BJ (cell line): ENCODE results near the gene OTUD3. TPM values are rescaled to one million over a fixed set of nuclear protein-coding genes. Genes with fewer than 3 reads are reported as not detected.

Source experiments
- CTCF ChIA-PET: fragments of 350-600 bp; formaldehyde crosslinking; extraction: SDS; loops from one replicate; lab custom pipeline; 2021; ENCODE audit warnings: antibody characterized with exemption, inconsistent platforms; lab: Yijun Ruan, JAX
- POLR2A ChIA-PET: fragments of 300-600 bp; sonication (Branson Sonifier 250); formaldehyde crosslinking; extraction: SDS; loops from one replicate; lab custom pipeline; 2021; ENCODE audit warnings: antibody characterized with exemption; lab: Charles Lee
- DNase-seq: peaks from one replicate; pipeline ENCODE4 v3.0.0-alpha.2; 2011; ENCODE audit warnings: low read depth
- H3K27me3 ChIP-seq: 2 replicates; pipeline ENCODE4 v1.6.0; 2011; ENCODE audit warnings: low read length; ENCODE audit not compliant: control insufficient read depth, insufficient read depth
- H3K36me3 ChIP-seq: 2 replicates; pipeline ENCODE4 v1.5.1; 2011; ENCODE audit warnings: low read length; ENCODE audit not compliant: control insufficient read depth, insufficient read depth
- H3K4me3 ChIP-seq: 2 replicates; pipeline ENCODE4 v1.5.1; 2011; ENCODE audit warnings: low read depth, mild to moderate bottlenecking, control low read depth, low read length
- polyA plus RNA-seq: library from polyadenylated mRNA; depleted of rRNA; stranded (reverse); fragments of >200 nt; gene quantifications from 2 replicates; pipeline ENCODE4 v1.2.3, GENCODE V29; 2011
- TF ChIP-seq, protein P1 (sequence below): IDR thresholded peaks from 2 replicates; pipeline ENCODE4 v1.5.1; 2011; ENCODE audit warnings: low read depth, mild to moderate bottlenecking, control low read depth, inconsistent platforms, low read length, moderate library complexity; ENCODE audit not compliant: insufficient read depth

Gene OTUD3
- polyA plus RNA-seq, 1 experiment: 2.5 TPM

DNA sequence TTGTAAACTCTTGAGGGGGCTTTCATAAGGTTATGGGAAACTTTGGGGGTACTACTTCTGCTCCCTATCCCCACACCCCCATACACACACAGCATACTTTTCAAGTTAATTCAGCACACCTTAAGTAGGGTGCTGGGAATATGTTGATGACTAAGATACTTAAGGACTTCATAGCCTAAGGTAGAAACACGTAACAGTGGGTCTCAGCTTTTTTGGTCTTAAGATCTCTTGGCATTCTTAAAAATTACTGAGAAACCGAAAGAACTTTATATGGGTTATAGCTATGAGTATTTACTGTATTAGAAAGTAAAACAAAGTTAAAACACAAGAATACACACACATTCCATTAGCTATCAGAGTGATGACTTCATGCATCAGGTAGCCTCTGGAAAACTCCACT is 2.1 kb downstream of the OTUD3 start:
- ChIA-PET POLR2A (interaction anchor here (0.5 kb wide), 1 partner anchor 19 kb away, joined by 6 read pairs; no protein-coding TSS in a partner anchor), CTCF (interaction anchor here (0.9 to 3.9 kb wide), 5 partner anchors 123 to 224 kb away, joined by 3 to 23 read pairs (median 8); no protein-coding TSS in a partner anchor)
- Histone ChIP-seq H3K4me3 (no peak overlapping the region), H3K36me3 (no peaks in the 10 kb centered on the region), H3K27me3 (no peaks in the 10 kb centered on the region)
- no peak for DNase-seq
- TF ChIP-seq, protein P1, sequence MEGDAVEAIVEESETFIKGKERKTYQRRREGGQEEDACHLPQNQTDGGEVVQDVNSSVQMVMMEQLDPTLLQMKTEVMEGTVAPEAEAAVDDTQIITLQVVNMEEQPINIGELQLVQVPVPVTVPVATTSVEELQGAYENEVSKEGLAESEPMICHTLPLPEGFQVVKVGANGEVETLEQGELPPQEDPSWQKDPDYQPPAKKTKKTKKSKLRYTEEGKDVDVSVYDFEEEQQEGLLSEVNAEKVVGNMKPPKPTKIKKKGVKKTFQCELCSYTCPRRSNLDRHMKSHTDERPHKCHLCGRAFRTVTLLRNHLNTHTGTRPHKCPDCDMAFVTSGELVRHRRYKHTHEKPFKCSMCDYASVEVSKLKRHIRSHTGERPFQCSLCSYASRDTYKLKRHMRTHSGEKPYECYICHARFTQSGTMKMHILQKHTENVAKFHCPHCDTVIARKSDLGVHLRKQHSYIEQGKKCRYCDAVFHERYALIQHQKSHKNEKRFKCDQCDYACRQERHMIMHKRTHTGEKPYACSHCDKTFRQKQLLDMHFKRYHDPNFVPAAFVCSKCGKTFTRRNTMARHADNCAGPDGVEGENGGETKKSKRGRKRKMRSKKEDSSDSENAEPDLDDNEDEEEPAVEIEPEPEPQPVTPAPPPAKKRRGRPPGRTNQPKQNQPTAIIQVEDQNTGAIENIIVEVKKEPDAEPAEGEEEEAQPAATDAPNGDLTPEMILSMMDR: no peak

DNA sequence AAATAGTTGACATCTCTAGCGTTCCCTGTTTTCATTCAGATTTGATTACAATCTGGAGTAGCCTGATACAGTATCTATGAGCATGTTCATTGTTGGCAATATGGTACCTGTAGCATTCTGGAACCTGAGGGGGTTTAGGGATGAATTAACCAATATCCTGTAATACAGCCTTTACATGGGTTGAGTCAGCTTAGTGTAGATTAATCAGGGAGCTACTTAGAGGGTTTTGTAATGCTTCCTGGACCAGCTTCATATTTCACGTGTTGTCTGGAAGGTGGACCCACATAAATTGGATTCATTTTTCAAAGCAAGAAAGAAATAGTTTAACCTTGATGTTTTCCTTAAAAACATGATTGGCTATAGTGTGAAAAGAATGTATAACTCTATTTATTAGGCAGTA is 3.6 kb downstream of the OTUD3 start:
- Histone ChIP-seq H3K4me3 (no peak overlapping the region), H3K36me3 (no peaks in the 10 kb centered on the region), H3K27me3 (no peaks in the 10 kb centered on the region)
- POLR2A ChIA-PET: no interaction called here
- TF ChIP-seq, protein P1: no peak
- no peak for DNase-seq
- CTCF ChIA-PET: interaction anchor here (0.6 to 1.5 kb wide), 3 partner anchors 32 to 170 kb away, joined by 3 to 6 read pairs (median 3); no protein-coding TSS in a partner anchor

DNA sequence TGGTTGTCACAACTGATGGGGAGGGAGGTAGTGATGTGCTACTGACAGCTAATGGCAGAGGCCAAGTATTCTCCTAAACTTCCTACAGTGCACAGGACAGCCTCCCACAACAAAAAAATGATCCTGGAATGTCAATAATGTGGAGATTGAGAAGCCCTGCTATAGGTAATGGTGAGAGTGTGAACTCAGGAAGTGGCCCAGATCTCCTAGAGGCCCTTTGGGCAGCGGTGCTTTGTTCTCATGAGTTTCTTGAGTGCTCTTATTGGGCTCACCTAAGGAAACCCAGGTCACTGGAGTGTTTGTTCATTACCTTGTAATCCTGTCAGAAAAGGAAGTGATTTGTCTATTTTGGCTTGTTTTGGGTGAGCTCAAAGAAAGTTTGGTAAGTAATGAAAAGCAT is 5.9 kb downstream of the OTUD3 start:
- Histone ChIP-seq H3K36me3 (peaks cover 1% of the 10 kb centered on the region; the same call in 1 of the 2 replicates), H3K27me3 (no peaks in the 10 kb centered on the region), H3K4me3 (no peak overlapping the region)
- DNase-seq: no peak
- POLR2A ChIA-PET: no interaction called here
- TF ChIP-seq, protein P1: no peak
- CTCF ChIA-PET: interaction anchor here (1.3 to 1.7 kb wide), 2 partner anchors 17 to 183 kb away, joined by 3 read pairs; no protein-coding TSS in a partner anchor

DNA sequence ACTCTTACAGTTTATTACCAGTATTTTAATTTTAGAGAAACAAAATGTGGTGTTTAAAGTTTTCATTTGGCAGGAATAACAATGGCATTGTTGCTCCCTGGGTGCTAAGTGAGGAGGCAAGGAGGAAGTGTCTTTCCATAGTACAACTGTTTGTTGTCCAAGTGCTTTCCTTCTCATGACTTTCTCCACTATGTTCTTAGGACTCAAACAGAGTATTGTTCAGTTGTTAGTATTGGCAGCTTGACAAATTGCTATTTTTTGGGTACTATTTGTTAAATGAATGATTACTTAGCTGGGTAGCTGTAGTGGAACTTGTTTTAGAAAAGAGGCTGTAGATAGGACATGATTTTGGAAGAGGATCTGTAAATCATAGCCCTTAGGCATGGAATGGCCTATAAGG is 7.5 kb downstream of the OTUD3 start:
- POLR2A ChIA-PET: no interaction called here
- Histone ChIP-seq H3K4me3 (no peak overlapping the region), H3K27me3 (no peaks in the 10 kb centered on the region), H3K36me3 (peaks cover 1% of the 10 kb centered on the region; the same call in 1 of the 2 replicates)
- DNase-seq: no peak
- CTCF ChIA-PET: interaction anchor here (1.5 to 2.8 kb wide), 3 partner anchors 8 to 174 kb away, joined by 3 to 11 read pairs (median 3); partner anchors contain the start of gene OTUD3
- TF ChIP-seq, protein P1: no peak

DNA sequence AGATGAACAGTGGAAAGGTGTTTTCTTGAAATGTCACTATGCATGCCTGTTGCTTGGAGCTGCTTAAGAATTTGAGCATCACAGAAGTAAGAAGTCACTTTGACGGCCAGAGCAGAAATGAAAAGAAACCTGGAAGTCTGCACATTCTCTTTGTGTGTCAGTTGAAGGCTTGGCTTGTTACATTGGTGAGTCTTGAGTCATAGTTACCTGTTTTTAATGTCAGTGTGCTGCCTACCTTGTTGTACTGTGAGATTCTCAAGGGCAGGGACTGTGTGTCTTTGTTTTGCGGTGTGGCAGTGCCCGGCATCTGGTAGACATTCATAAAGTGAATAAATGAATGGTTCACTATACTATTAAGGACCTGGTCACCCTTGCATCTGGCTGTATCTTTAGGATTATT is 9.9 kb downstream of the OTUD3 start:
- H3K36me3 ChIP-seq: peaks cover 3% of the 10 kb centered on the region
- no peaks in the 10 kb centered on the region for H3K27me3 ChIP-seq
- ChIA-PET POLR2A (no interaction called here), CTCF (interaction anchor here (2.8 to 3.1 kb wide), 2 partner anchors 9 to 11 kb away, joined by 11 to 14 read pairs; partner anchors contain the start of gene OTUD3)
- TF ChIP-seq, protein P1: no peak
- DNase-seq: no peak
- H3K4me3 ChIP-seq: no peak overlapping the region
